GM19023 (cell line): ENCODE results near the gene COA3.

Experiments used
- ATAC-seq: cut with Tn5 transposase; IDR thresholded peaks from one replicate; pipeline ENCODE4 v1.9.1; 2021; ENCODE audit warnings: mild to moderate bottlenecking, moderate library complexity; ENCODE audit not compliant: unreplicated experiment

COA3 gene

GRCh38 chr17:42754782-42755181, 43.7 kb downstream of the COA3 start:
- ATAC-seq, result no peak

GRCh38 chr17:42751628-42752027, 46.9 kb downstream of the COA3 start:
- ATAC-seq, result no peak

- no peak for ATAC-seq
Observed at GRCh38 chr17:42750739-42751344, 47.7 kb downstream of the COA3 start.

- no peak for ATAC-seq
Observed at GRCh38 chr17:42748908-42749798, 49.4 kb downstream of the COA3 start.

- ATAC-seq, result no peak
Observed at GRCh38 chr17:42748202-42748907, 50.1 kb downstream of the COA3 start.
